NCI-H2171 treated with DMSO at 0.1 percent for 48 hours (cell line): Measurements from ENCODE around the gene SECTM1.
A peak's percentile ranks its signal among the peaks of the same experiment; 100 is the strongest.
"Not testable (repeated sequence)": the region's sequence is repeated elsewhere in the genome, so short reads cannot be mapped to it uniquely, and the experiment has no call there.

ENCODE experiments used
- DNase-seq: peaks from one replicate; lab custom pipeline; 2025; lab: John Stamatoyannopoulos, UW

The SECTM1 gene

DNA sequence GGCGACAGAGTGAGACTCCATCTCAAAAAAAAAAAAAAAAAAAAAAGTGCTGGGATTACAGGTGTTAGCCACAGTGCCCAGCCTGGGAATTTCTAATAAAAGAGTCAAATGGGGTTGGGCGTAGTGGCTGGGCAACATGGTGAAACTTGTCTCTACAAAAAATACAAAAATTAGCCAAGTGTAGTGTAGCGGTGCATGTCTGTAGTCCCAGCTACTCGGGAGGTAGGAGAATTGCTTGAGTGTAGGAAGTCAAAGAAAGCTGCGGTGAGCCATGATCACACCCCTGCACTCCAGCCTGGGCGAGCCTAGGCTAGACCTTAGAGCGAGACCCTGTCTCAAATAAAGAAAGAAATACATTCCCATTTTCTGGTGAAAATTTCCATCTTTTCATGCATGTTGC, 35.6 kb upstream of the SECTM1 start:
- no peak for DNase-seq

GRCh38 chr17:82367724-82368524, 34.4 kb upstream of the SECTM1 start:
- peak; percentile 61 for DNase-seq

- DNase-seq = no peak
Observed at GRCh38 chr17:82366749-82367148, 33.2 kb upstream of the SECTM1 start.

DNA sequence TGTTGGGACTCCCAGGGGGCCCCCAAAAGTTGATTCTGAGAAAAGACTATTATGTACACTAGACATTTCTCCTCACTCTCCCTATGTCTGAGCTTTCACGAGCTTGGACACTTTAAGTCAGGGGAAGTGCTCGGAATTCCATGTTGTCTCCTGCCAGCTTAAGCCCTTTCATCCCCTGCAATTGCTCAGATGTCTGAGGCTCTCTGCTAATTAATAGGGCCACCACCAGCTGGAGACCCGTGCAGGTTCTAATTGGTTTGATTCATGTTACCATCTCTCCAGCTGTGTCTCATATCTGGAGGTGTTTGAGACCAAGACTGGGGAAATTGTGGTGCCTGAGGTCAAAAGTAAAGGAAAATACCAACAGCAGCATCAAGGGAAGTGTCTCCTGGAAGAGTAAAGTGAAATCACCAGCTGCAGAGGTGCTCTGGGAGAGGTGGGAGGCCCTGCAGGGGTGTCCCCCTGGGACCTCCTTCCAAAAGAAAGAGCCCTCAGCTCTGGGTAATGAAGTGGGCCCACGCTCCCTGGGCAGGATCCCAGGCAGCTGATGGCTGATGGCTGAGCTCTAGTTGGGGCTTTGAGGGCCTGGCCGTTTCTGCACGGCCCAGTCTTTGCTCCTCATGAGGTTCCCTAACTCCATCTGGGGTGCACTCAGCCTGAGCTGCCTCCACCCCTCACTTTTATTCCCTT, 32.2 kb upstream of the SECTM1 start:
- DNase-seq = peak; percentile 44

DNA sequence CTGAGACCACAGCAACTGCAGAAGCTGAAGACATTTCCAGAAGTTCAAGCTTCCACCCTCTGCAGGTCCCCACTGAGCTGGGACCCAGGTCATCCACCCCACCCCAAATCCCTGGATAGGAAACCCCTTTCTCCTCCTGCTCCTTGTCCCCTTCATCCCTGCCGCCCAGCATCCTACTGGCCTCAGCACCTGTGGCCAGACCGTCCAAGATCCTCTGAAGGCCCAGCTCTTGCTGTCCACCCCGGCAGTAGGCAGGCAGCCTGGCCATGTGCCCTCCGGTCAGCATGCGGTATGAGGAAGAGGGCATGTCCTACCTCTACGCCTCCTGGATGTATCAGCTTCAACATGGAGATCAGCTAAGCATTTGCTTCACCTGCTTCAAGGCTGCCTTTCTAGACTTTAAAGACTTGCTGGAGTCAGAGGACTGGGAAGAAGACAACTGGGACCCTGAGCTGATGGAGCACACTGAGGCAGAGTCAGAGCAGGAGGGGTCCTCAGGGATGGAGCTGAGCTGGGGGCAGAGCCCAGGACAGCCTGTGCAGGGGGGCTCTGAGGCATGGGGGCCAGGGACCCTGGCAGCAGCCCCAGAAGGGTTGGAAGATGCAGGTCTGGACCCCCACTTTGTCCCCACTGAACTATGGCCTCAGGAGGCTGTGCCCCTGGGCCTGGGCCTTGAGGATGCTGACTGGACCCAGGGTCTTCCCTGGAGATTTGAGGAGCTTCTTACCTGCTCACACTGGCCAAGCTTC, 28.5 kb upstream of the SECTM1 start:
- no peak for DNase-seq

DNA sequence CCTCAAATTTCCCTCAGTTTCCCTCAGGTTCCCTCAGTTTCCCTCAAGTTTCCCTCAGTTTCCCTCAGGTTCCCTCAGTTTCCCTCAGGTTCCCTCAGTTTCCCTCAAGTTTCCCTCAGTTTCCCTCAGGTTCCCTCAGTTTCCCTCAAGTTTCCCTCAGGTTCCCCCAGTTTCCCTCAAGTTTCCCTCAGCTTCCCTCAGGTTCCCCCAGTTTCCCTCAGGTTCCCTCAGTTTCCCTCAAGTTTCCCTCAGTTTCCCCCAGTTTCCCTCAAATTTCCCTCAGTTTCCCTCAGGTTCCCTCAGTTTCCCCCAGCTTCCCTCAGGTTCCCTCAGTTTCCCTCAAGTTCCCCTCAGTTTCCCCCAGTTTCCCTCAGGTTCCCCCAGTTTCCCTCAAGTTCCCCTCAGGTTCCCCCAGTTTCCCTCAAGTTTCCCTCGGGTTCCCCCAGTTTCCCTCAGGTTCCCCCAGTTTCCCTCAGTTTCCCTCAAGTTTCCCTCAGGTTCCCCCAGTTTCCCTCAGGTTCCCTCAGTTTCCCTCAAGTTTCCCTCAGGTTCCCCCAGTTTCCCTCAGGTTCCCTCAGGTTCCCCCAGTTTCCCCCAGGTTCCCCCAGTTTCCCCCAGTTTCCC, 26.0 kb upstream of the SECTM1 start:
- DNase-seq = not testable (repeated sequence)

DNA sequence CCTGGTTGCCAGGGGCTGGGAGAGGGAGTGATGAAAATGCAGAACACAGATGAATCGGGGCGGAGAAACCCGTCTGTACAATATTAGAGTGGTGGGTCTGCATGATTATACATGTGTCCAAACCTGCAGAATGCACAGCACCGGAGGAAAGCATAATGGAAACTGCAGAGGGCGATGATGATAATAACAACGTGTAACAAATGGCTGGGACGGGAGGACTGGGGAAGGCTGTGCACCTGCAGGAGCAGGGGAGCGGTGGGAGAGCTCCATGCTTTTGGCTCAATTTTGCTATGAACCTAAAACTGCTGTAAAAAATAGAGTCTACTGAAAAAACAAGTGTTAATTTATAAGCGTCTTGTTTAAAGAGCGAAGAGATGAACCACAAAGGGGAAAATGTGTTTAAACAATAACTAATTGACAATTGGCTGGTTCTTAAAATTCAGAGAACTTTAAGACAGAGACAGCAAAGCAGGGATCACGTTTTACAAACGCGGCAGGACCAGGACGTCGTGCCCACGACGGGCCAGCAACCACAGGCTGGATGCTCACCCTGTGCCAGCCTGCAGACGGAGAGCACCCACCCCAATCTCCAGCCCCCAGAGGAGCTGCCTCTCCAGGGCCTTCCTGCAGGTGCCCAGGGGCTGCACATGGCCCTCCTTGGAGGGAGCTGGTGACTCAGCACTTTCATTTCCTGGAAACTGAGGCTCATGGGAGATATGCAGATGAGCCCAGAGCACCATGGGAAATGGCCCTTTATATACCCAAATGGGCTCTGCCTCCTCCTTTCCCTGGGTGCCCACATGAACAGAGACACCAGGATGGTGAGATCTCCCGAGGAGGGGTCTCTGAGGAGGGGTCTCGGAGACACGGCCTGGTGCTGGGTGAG, 25.1 kb upstream of the SECTM1 start, which contains the start of gene TEX19:
TSS of gene TEX19 (plus strand) at position 783 of the 886 bp plus-strand sequence. CDS start 2,904 bp downstream, outside the sequence.
- peak; percentile 41 for DNase-seq

DNA sequence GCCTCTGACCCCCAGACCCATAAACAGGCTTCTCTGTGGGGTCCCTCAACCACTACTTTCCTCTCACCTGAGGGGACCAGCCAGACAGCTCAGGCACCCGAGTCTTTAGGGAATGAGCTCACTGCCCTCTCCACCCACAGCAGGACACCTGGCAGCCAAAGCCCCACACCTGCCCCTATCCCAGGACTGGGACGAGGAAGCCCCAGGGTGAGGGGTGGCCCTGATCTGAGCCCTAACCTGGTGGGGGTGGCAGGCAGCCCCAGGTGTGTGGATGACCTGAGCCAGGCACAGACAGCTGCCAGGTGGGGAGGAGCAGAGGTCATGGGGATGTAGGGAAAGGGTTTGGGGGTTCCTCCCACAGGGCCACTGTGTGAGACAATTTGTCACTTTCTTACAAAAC, 23.8 kb upstream of the SECTM1 start:
- no peak for DNase-seq

- no peak for DNase-seq
Observed at GRCh38 chr17:82356845-82357355, 23.3 kb upstream of the SECTM1 start.

DNA sequence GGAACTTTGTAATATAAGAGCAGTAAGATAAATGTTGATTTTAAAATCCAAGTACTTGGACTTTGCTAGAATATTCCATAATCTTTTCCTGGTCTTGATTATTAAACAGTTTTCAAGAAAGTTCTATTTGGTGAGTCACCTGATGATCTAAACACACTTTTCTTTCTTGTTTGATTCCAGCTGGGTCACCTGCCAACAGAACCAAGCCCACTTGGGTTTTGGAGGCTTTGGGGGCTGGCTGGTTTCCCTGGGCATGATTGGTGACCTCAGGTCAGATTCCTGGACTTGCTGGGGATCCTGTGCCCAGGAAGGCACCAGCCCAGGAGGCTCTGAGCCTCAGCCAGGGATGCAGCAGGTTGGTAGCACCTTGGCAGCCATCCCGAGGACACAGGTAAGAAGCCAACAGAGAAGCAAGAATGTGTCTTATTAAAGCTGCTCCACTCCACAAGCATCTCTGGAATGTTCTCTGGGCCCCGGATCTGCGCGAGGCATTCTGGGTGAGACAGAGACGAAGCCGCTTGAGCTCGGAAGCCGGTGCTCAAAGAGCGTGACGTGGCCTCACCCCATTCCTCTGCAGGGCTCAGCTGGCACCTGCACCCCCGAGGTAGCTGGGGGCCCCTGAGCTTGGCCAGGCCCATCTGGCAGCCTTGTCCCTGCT, 22.3 kb upstream of the SECTM1 start:
- DNase-seq = no peak

DNA sequence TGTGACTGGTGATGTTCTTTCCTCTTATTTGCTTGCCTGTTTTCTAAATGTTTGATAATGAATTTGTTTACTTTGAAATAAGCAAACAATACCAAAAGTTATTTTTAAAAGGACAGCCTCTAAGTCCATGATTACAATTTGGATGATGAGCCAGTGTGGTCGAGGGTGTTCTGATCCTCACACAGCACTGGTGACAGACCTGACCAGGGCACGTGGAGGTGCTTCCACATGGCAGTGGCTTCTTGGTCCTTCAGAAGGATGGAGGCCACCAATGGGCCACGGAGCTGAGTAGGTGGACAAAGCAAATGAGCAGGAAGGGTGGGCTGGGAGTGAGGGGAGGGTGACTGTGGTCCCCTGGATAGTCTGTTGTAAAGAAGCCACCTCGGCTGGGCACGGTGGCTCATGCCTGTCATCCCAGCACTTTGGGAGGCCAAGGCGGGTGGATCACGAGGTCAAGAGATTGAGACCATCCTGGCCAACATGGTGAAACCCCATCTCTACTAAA, 21.3 kb upstream of the SECTM1 start:
- no peak for DNase-seq

GRCh38 chr17:82353484-82353883, 19.9 kb upstream of the SECTM1 start:
- DNase-seq = no peak

DNA sequence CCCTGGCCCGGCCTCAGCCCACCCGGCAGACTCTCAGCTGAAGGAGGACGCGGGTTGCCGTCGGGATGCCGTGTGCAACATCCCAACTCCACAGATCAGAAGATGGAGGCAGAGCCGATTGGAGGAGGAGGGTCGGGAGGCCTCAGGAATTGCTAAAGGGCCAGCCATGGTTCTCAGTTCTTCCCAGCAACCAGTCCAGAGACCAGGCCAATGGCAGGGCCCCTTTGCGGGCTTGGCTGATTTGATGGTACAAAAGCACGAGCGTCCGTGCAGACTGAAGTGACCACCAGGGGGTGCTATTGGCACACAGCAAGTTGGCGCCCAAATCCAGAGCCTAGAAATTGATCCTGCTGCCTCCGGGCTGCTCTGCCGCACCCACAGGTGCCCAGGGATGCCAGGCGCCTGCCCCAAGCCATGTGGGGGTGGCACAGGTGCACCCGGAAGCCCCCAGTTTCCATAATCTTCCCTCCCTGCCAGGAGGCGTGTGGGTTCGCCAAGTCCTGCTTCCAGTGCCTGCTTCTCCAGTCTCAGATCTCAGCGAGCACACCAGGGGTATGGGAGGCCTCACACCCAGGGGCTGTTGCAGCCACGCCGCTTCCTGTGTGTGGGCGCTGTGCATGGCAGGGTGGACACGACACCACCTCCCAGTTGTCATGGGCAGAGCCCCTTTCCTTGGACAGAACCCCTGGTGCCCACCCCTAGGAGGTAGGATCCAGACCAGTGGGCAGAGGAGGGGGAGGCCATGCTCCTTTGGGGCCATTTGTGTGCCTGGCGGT, 18.3 kb upstream of the SECTM1 start:
- peak; percentile 69 for DNase-seq

DNA sequence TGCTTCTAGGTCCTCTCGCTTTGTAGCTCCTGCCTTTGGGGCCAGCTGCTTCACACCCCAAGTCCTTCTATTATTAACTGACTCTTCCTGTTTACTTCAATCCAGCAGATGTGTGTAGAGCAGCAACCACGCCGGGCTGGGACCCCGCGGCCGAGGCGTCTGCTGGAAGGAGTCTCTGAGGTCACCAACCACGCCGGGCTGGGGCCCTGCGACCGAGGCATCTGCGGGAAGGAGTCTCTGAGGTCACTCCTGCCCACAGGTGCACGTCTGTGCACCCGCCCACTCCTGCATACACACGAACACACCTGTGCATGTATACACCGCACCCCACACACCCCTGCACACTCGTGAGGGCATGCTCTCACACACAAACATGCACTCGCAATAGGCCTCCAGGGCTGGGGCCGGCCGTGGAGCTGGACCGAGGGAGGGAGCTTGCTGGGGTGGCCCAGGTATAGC, 17.7 kb upstream of the SECTM1 start:
- DNase-seq = no peak

DNA sequence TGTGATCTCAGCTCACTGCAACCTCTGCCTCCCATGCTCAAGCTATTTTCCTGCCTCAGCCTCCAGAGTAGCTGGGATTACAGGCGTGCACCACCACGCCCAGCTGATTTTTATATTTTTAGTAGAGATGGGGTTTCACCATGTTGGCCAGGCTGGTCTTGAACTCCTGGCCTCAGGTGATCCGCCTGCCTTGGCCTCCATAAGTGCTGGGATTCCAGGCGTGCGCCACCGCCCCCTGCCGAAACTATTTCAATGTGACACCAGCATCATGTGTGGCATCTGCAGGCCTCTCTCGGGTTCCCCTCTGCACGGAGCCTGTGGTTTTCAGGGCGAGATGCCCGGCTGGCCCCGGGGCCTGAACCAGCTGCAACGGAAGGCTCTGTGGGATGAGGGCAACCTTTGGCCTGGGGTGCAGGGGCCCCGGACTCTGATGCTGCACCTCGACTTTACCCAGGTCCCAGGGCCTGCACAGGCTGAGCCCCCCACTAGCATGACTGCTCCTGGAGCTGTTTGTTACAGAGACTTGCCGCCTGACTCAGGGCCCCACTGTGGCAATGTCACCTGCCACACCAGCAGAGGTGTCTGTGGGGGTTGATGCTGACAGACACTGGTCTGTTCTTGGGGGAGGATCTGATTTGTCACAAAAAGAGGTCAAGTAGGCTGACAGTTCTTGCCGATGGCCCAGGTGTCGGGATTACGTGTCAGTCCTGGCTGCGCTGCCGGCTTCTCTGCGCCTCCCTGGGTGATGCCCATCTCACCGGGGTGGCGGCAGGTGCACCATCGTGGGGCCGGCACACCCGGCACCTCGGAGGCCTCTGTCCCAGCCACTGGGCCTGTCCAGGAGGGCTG, 16.8 kb upstream of the SECTM1 start:
- no peak for DNase-seq

DNA sequence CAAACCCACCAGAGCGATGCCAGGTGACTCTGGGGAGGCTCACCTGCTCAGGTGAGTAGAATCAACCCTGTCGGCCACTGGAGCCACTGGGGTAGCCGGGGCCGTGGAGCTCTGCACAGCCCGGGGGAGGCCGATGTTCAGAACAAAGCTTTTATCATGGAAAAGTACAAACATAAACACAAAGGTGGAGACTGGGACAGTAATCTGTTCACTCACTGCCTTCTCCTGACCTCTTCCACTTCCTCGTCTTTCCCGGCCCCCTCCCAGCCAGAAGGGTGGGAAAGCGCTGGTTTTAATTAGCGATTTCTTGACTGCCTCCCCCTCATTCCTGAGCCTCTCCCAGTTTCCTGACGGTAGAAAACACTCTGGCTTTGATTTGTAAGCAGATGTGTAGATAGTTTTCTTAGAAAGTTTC, 15.7 kb upstream of the SECTM1 start:
- DNase-seq = no peak

- DNase-seq = no peak
Observed at GRCh38 chr17:82348866-82349265, 15.3 kb upstream of the SECTM1 start.

DNA sequence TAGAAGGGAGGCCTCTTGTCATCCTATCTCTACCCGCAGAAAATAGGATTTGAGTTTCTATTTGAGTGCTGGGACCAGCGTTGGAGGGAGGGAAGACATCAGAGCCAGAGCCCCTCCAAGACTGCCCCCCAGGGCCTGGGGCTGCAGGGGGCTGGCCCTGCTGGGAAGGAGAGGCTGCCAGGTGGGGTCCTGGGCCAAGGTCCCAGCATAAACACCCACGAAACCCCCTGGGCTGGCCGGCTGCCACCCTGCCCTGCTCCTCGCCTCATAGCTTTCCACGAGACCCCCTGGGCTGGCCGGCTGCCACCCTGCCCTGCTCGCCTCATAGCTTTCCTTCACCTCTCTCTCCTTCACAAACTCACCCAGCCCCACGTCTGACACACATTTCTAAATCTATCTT, 14.9 kb upstream of the SECTM1 start:
- no peak for DNase-seq
